HTR-8/SVneo (cell line): Measurements from ENCODE around the gene TMEM232.

ENCODE experiments used
- DNase-seq: peaks from one replicate; pipeline ENCODE4 v3.0.0; 2011; ENCODE audit warnings: low spot score, mixed read lengths; ENCODE audit not compliant: insufficient read length
- FAIRE-seq: peaks from 2 replicates; lab custom pipeline; 2011; peaks lifted over from hg19 to GRCh38; lab: Jason Lieb, UNC

Gene TMEM232

DNA sequence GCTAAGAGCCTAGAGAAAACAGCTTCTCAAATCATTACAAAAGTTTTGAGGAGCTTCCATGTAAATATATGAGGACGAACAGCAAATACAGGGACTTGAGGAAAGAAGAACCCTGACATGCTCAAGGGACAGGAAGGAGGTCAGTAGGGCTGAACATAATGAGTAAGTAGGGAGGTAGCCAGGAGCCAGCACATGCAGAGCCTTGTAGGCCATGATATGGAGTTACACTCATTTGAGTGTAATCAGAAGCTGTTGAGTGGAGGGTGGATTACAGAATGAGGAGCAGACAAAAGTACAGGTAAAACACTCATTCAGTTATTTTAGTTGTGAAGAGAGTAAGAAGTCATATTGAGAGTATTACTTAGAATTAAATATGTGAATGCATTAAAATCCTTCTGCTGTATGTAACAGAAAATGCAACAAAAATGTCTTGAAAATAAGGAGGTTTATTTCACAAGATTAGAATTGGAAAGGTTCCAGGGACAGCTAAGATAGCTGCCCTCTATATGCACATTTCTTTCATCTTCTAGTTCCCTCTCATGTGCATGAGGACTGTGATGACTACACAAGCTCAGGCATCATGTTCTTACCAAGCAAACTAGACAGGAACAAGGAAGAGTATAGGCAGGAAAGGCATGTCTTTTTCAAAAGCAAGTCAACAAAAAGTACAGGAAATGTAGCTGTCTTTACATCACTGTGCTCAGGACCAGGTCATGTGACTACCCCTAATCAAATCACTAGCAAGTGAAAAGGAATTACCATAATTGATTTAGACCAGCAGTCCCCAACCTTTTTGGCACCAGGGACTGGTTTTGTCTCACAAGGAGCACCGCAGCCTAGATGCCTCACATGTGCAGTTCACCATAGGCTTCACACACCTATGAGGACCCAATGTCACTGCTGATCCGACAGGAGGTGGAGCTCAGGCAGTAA lies 87.2 kb downstream of the TMEM232 start:
- FAIRE-seq: no peak
- no peak for DNase-seq

DNA sequence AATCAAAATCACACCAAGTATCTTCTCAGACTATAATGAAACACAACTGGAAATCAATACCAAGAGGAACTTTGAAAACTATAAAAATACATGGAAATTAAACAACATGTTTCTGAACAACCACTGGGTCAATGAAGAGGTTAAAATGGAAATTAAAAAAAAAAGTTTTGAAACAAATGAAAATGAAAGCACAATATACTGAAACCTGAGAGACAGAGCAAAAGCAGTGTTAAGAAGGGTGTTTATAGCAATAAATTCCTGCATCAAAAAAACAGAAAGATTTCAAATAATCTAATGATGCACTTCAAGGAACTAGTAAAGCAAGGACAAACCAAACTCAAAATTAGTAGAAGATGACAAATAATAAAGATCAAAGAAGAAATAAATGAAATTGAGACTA lies 92.0 kb downstream of the TMEM232 start:
- FAIRE-seq: no peak
- DNase-seq: no peak

DNA sequence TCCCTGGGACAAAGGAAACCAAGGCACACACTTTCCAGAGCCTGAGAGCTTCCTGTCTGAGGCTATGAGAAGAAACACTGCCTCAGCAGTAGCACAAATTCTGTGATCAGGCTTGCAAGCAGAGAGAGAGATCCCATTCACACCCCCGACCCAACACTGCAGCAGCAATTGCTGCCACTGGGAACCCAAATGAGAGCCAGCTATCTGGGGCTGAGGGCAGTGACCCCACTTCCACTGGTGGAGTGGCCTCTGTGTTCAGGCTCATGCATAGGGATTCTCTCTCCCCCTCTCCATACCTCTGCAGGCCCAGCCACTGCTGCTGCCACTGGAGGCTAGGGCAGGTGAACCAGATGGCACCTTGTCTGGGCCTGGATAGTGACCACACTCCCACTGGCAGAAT lies 95.2 kb downstream of the TMEM232 start:
- FAIRE-seq (no peak), DNase-seq (no peak)

DNA sequence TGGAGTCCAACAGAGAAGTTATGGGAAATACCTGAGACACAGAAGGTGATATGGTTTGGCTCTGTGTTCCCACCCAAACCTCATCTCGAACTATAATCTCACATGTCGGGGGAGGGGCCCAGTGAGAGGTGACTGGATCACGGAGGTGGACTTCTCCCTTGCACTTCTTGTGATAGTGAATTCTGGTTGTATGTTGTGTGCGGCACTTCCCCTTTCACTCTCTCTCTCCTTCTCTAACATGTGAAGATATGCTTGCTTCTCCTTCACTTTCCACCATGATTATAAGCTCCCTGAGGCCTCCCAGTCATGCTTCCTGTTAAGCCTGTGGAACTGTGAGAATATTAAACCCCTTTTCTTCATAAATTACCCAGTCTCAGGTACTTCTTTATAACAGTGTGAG lies 96.1 kb downstream of the TMEM232 start:
- FAIRE-seq (no peak), DNase-seq (no peak)

DNA sequence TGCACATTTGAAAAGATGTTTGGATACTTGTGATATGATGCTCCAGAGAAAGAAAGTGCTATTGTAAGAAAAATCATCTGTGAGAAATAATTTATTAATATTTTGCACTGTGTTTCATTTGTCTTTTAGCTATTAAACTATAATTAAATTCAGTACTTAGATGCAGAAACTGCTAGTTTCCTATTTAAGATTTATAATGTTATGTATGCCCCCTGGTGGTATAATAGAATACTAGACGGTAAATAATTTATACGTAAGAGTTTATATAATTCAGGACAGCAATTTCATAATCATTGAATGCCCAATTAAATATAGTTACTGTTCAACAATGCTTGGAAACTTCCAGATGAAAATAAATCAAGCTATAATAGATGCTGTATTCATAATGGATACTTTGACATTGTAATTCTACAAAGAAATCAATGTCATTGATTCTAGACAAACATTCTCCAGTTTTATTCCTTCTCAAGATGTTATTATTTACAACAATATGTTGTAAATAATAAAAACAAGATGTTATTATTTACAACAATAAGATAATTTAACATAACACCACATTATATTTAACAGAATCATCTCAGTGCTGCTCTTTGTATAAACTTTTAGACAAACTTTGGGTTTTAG lies 101.0 kb downstream of the TMEM232 start:
- FAIRE-seq (no peak), DNase-seq (peak; percentile 5)

DNA sequence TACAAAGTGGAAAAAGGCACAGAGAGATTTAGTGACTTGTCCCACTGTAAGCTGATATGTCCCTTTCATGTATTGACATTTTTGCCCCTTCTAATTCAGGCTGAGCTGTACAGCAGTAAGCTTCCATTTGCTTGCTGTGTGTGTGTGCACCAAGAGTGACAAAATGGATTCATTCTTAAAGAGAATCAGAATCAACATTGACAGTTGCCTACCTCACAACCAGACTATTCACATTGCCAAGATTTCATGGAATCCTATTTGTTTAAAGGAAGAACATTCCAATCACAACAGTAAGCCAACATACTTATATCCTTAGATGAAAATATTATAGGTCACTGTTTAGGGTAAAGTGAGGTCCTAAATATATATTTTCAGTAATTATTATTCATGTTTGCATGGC lies 102.6 kb downstream of the TMEM232 start:
- no peak for DNase-seq

DNA sequence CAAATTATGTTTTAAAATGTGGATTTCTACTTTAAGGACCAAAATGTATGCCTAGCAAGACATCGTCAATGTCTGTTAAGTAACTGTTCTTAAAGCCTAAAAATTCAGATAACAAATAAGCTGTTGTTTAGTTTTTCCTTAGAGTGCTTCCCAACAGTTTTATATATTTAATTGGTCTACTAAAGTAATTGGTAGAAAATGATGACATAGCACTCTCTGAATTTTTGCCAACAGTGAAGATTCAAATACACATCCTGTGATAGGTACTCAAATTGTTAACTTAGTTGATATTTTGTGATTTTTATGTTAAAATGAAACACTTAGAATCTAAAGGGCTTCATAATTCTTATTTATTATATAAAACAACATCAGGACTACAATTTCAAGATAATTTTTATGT lies 107.5 kb downstream of the TMEM232 start:
- FAIRE-seq: no peak
- DNase-seq: no peak

More for the DNA sequence above, 102.6 kb downstream of the TMEM232 start:
- FAIRE-seq: no peak

DNA sequence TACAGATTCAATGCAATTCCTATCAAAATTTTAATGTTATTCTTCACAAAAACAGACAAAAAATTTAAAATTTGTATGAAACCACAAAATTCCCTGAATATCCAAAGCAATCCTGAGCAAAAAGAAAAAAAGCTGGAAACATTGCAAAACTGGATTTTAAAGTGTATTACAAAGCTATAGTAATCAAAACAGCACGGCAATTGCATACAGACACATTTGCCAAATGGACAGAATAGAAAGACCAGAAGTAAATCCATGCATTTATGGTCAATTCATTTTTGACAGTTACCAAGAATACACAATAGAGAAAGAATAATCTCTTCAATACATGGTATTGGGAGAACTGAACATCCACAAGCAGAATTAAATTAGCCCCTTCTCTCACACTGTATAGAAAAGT lies 110.5 kb downstream of the TMEM232 start:
- DNase-seq: no peak
- no peak for FAIRE-seq

DNA sequence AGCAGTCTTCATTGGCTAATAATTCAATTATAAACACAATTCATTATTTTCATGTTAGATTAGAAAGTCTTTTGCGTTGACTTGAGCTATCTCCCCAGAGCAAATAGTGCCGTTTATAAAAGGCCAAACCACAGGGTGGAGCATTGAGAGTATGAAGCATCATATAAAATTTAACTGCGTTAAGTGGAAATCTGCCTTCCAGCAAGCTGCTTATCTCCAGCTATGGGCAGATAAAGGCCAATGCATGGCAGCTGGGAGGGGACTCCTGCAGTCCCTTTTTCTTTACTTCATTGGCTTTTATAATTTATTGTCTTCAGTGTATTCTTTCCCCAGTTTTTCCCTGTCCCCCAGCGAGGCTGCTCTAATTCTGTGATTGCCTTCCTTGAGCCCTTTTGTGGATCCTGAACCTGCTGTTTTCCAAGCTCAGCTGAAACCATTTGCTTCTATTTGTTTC lies 113.7 kb downstream of the TMEM232 start:
- no peak for FAIRE-seq

DNA sequence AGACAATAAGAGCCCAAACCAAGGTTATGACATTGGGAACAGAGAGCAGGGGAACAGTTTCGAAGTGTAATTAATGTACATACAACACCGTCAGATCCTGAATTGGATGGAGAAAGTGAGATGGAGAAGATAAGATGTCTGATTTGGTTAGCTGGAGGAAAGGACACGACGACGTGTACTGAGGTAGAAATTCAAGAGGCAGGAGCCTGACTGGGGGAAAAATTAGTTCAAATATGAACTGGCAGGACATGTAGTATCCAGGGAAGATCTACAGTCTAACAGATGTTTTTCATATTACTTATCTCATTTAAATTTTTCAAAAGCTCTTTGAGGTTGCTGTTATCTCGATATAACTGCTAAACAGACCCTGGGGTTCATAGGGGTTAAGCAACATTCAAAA lies 114.7 kb downstream of the TMEM232 start:
- DNase-seq (no peak), FAIRE-seq (no peak)

More for the DNA sequence above, 113.7 kb downstream of the TMEM232 start:
- DNase-seq: no peak

DNA sequence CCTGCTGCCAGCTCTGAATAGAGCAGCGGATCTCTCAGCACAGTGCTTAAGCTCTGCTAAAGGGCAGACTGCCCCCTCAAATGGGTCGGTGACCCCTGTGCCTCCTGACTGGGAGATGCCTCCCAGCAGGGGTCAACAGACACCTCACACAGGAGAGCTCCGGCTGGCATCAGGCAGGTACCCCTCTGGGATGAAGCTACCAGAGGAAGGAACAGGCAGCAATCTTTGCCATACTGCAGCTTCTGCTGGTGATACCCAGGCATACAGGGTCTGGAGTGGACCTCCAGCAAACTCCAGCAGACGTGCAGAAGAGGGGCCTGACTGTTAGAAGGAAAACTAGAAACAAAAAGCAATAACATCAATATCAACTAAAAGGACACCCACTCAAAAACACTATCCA lies 131.6 kb downstream of the TMEM232 start:
- FAIRE-seq (no peak), DNase-seq (no peak)

DNA sequence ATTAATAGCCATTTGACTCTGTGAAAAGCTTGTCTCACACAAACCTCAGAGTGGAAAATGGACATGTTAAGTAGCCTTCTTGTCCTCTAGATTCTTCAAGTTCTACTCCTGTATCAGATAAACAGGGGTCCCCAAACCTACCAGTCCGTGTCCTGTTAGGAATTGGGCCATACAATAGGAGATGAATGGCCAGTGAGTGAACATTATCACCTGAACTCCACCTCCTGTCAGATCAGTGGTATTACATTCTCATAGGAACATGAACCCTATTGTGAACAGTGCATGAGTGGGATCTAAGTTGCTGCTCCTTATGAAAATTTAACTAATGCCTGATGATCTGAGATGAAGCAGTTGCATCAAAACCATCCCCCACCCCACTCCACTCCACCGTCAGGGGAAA lies 136.3 kb downstream of the TMEM232 start:
- DNase-seq (no peak), FAIRE-seq (peak; percentile 40)

DNA sequence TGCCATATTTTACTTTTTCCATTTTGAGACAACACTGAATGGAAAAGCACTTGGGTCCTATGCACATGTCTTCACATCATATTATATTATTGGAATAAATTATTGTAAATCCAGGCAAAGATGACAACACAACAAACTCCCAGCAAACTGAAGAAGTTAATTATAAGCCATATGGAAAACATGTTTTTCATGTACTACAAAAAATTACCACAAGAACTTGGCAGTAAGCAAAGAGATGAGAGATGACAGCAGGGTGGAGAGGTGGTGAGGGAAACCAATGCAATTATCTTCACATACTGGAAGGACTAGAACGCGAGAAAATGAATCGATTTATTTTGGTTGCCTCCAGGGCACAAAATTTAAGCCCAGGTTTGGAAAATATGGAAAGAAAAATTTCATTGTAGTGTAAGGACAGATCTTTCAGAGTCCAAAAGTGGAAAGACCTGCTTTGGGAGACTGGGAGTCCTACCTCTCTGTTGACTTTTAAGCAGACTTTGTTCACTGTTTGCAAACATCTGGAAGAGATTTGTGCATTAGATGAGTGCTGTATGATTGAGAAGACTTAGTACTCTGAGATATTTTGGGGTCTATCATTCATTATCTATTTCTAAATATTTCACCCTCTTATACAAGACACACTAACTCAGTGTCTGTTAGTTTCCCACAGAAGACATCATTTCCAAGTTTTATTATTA lies 138.0 kb downstream of the TMEM232 start:
- DNase-seq: no peak
- no peak for FAIRE-seq

DNA sequence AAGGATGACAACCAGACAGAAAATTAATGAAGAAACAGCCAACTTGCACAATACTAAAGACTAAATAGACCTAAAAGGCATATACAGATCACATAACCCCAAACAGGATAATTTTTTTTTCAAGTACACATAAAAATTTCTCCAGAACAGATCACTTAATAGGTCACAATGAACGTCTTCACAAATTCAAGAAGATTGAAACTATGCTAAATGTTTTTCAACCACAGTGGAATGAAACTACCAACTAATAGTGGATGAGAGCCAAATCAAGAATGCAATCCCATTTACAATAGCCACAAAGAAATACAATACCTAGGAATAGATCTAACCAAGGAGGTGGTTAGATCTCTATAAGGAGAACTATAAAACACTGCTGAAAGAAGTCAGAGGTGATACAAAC lies 145.8 kb downstream of the TMEM232 start:
- DNase-seq: no peak
- FAIRE-seq: no peak

DNA sequence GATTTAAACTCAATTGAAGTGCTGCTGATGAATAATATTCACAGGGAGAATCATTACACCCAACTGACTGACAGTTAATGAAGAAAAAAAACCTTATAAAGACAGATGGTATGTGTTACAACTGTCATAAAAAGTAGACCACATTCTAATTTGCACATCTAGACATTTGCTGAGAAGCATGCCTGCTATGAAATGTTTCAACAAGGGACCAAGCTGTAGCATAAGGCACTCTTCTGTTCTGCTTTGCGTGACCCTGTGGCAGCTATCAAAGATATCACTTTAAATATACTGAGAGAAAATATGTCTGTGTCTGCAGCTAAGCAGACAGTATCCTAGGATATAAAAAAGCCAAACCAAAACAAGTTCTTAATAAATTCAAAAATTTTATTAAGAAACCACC lies 153.7 kb downstream of the TMEM232 start:
- no peak for FAIRE-seq
- DNase-seq: no peak

DNA sequence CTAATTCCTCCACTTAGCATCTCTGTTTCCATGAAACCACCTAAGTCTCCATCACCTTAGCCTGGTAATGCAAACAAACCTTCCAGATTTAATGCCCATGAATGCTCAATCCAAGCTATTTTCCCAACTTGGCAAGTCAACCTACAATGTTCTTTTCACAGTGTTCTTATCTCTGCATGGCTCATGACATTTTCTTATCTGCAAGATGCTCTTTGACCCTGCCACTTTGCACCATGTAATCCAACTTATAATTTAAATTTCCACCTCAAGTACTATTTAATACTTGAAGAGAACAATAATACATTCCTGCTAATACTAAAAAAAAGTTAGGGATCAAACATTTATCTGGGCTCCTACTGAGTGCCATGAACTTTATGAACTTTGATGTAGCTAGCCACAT lies 164.3 kb downstream of the TMEM232 start:
- no peak for FAIRE-seq
- no peak for DNase-seq

DNA sequence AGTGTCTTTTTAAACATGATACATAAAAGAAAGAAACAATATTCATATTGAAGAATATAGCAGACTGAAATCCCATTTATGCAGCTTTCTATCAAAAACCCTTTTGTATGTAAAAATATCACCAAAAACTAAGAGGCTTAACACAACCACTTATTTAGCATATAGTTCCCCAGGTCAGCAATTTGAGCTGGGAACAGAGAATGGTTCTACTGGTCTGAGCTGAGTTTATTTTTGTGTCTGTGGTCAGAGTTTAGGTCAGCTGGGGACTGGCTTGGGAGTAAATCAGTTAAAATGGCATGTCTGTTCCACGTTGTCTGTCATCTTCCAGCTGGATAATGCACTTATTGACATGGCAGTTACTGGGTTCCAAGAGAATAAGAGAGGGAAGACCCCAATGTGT lies 165.0 kb downstream of the TMEM232 start:
- no peak for FAIRE-seq
- DNase-seq: no peak

DNA sequence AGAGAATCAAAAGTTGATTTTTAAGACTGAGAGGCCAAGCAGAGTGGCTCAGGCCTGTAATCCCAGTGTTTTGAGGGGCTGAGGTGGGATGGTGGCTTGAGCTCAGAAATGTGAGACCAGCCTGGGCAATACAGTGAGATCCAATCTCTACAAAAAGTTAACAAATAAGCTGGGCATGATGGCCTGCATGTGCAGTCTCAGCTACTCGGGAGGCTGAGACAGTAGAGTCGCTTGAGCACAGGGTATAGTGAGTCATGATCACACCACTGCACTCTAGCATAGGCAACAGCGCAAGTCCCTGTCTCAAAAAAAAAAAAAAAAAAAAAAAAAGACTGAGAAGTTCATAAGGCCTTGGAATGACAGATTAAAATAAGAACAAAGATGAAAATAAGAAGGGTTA lies 177.2 kb downstream of the TMEM232 start:
- DNase-seq (no peak), FAIRE-seq (no peak)

DNA sequence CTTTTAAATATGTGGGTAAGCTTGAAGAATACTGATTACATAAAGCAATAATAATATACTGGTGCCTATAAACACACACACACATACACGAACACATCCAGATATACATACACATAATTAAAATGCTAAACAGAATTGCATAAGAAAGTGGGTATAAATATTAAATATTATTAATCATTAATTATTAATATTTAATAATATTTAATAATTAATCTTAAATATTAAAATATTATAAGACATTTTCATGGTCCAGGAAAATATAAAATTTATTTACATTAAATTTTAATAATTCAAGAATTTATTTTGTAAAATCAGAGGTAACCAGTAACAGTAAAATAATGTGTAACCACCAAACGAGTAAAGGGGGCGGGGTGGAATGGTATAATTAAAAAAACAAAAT lies 178.3 kb downstream of the TMEM232 start:
- FAIRE-seq (no peak), DNase-seq (no peak)

DNA sequence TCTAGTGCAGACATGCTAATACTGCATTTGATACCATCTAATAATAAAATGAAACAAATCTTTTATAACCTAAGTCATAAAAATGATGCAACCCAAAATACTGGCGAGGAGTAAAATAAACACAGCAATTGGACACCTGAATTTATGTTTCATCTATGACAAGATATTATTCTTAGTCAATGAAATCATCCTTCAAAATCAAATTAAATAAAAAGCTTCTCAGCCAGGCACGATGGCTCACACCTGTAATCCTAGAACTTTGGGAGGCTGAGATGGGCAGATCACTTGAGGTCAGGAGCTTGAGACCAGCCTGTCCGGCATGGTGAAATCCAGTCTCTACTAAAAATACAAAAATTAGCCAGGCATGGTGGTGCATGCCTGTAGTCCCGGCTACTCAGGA lies 179.0 kb downstream of the TMEM232 start:
- FAIRE-seq (no peak), DNase-seq (no peak)

DNA sequence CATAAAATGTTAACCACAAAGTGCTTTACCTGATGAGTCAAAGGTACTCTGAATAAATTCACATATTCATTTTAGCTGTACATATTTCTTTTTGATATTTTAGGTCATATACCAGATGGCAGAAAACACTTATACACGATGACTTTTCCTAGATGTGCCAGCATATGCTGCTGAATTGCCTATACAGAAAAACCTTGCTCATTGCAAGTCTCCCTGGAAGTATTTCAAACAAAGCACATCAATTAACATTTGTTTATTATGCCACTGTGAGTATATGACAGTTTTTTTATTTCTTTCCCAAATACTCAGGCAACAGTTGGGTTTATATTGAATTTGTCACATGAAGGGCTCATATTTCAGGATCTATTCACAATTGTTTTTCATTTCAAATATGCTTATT lies 180.8 kb downstream of the TMEM232 start:
- no peak for DNase-seq
- FAIRE-seq: no peak
